ENCODE measurements around the gene OCRL.
"Not testable (repeated sequence)": the region's sequence is repeated elsewhere in the genome, so short reads cannot be mapped to it uniquely, and the experiment has no call there.

The OCRL gene

DNA sequence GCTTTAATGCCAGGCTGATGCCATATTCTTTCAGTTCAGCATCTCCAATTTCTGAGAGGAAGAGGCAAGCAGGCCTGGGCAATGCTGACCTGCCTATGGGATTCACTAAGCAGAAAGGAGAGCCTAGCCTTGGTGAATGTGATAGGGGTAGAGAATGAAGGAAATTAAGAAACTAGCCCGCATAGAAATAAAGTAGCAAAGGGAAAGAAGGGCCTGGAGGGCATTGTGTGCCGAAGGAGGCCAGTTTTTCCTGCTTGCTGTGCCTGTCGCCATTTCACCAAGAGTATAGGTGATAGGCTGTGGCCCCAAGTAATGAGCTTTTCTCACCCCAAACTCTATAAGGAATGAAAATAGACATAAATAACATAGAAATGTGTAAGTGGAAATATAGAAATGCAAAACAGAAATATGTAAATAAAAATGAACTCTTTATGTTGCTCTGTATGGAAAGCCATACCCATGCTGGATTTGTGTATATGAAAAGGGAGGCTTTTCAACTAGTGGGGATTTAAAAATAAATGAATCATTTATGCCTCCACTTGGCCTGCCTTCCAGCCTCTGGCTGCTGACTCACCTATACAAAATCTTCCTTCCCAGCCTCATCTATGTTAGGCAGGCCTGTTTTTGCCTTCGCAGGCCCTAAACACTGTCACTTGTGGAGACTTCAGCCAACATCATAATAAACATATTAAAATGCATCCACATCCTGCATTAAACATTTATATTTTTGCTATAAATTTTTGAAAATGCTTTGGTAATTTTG lies 5.1 kb upstream of the OCRL start:
- no peak for DNase-seq (ENCODE audit: low read depth)

GRCh38 chrX:129540722-129541184 lies 694 bp downstream of the OCRL start:
- DNase-seq (ENCODE audit: low read depth): no peak

- no peak for DNase-seq (ENCODE audit: low read depth)
These were observed 4.7 kb downstream of the OCRL start for GRCh38 chrX:129544780-129545179.

GRCh38 chrX:129545408-129545807 lies 5.3 kb downstream of the OCRL start:
- DNase-seq (ENCODE audit: low read depth): no peak

GRCh38 chrX:129549124-129549523 lies 9.1 kb downstream of the OCRL start:
- DNase-seq (ENCODE audit: low read depth): no peak

DNA sequence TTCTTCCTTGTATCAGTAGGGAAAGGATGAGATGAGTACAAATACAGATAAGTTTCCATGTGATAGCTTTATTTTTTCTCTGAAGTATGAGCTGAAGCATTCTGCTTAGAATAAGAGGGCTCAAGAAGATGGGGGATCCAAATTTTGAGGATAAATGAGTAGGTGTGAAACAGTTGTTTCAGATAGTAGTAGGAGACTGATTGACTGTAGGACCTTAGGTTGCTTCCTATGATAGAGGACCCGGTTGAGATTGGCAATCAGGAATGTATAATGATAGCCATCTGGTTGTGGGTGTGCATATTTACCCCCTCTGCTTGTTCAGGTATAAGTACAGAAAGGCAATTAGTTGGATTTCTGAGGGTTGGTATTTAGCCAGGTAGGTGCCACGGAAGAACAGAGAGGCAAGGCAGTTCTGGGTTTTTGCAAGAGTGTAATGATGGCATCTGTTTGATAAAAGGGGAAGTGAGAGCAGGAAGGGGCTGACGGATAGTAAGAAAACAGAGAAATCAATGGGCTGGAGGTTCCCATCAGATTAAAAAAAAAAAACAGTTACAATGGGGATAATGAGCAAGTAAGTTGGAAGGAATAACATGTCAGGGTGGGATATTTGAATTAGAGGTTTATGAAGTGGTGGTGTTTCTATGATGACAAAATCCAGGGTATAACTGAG lies 13.7 kb downstream of the OCRL start:
- no peak for DNase-seq (ENCODE audit: low read depth)

GRCh38 chrX:129554816-129555215 lies 14.8 kb downstream of the OCRL start:
- DNase-seq (ENCODE audit: low read depth): not testable (repeated sequence)

- no peak for DNase-seq (ENCODE audit: low read depth)
These were observed 16.8 kb downstream of the OCRL start for GRCh38 chrX:129556806-129557315.

GRCh38 chrX:129557844-129558480 lies 17.9 kb downstream of the OCRL start:
- no peak for DNase-seq (ENCODE audit: low read depth)

- no peak for DNase-seq (ENCODE audit: low read depth)
These were observed 19.7 kb downstream of the OCRL start for GRCh38 chrX:129559783-129560182.

DNA sequence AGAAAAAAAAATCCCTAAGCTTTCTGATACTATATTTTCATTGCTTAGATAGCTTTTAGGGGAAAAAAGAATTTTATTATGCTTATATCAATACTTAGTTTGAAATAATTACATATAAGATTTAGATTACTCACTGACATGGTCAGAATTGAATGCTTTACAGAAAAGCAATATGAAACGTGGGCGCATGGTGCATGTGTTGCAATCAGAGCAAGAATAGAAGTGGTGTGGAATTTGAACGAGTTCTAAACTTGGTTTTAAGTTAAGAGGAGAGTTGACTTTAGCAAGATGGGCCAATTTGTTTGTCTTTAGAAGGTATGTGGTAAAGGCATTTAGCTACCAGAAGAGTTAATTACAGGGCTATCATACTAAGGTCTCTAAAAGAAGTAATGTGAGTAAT lies 21.4 kb downstream of the OCRL start:
- no peak for DNase-seq (ENCODE audit: low read depth)

- DNase-seq (ENCODE audit: low read depth): not testable (repeated sequence)
These were observed 24.3 kb downstream of the OCRL start for GRCh38 chrX:129564345-129564744.

DNA sequence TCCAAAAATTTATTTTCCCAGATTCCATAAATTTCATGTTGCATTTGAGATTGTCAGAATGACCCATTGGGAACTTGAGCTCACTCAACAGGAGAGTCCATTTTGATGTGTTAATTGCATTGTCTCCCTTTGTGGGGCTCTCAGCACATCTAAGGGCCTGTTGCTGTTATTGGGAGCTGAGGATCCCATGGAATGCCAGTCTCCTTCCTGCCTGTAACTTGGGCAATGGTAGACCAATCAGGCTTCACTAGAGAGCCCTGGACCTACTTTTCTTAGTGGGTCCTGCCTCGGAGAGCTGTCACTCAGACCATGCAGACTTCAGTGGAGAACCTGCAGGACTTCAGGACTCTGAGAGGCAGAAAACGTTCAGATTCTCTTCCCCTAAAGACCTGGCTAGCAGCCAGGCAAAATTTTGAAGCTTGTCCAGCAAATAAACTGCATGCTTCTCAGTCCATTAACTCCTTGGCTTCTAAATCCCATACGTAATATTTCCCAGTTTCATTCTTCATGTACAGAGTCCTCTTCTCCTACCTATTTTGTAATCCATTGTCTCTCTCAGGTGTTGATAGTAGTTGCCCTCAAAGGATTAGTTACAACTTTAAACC lies 25.1 kb downstream of the OCRL start:
- no peak for DNase-seq (ENCODE audit: low read depth)

DNA sequence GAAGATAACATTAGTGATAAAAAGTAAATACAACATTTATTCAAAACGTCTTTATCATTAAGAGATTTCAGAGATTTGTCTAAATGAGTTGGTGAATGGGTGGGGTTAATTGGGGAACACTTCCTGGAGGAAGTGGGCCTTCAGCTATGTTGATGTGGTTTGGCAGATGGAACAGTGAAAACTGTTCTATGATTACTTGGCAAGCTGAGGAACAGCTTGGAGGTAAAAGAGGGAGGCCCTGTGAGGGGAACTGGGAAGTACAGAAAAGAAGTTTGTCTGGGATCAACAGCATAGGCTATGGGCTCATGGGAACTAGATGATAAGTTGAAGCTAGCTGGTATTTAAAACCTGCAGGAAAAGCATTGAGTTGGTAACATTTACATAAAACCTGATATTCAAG lies 26.0 kb downstream of the OCRL start:
- no peak for DNase-seq (ENCODE audit: low read depth)

- no peak for DNase-seq (ENCODE audit: low read depth)
These were observed 28.3 kb downstream of the OCRL start for GRCh38 chrX:129568349-129568748.

DNA sequence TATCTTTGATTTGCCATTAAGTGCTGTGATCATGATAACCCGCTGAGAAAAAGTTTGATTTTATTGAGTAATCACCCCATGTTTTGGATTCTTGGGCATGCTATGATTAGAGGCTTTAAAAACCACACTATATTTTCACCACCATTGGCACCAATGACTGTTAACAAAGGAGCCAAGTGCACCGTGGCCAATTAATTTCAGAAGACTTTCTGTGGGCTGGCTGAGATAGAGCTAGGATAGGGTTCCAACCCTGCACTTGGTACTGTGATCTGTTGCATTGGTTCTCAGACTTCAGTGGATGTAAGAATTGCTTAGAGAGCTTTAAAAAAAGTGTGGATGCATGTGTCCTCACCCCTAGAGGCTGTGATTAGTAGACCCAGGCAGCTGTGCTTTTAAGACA lies 32.4 kb downstream of the OCRL start:
- DNase-seq (ENCODE audit: low read depth): no peak

DNA sequence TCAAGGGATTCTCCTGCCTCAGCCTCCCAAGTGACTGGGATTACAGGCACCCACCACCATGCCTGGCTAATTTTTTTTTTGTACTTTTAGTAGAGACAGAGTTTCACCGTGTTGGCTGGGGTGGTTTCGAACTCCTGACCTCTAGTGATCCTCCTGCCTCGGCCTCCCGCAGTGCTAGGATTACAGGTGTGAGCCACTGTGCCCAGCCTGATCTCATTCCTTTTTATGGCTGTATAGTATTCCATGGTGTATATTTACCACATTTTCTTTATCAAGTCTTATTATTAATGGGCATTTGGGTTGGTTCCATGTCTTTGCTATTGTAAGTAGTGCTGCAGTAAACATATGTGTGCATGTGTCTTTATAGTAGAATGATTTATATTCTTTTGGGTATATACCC lies 33.6 kb downstream of the OCRL start:
- DNase-seq (ENCODE audit: low read depth): not testable (repeated sequence)

DNA sequence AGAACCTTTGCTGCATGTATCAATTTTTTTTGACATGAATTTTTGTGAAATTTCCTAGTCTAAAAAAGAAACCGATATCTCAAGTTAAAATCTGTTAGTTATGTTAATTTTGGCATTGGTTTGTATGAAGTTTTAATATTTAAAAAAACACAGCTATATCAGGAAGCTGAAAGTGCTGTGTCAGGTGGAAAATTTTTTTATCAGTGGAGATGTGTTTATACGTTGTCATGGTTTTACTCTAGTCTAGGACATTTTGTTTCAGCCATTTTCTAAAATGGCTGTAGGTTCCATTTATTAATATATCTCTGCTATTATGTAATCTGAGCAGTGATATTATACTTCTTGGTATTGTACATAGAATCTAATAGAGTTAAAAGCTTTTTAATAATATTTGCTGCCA lies 34.2 kb downstream of the OCRL start:
- DNase-seq (ENCODE audit: low read depth): no peak

GRCh38 chrX:129576539-129576938 lies 36.5 kb downstream of the OCRL start:
- DNase-seq (ENCODE audit: low read depth): no peak

DNA sequence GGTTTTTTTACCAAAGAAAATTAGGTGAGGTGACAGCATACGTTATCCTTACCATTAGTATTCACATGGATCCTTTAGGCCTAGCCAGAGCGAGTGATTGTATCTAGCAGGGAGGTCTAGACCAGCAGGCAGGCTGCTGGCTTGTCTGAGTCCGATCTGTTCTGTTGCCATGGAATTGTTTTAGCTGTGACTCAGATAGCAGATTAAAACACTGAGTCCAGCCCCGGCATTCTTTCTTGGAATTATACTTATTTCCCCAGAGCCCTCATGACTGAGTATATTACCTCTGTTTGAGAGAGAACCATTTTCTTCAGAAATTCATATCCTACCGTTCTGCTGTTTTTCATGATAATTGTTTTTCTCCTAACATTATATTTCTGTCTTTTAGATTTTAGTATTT lies 37.4 kb downstream of the OCRL start:
- DNase-seq (ENCODE audit: low read depth): no peak

DNA sequence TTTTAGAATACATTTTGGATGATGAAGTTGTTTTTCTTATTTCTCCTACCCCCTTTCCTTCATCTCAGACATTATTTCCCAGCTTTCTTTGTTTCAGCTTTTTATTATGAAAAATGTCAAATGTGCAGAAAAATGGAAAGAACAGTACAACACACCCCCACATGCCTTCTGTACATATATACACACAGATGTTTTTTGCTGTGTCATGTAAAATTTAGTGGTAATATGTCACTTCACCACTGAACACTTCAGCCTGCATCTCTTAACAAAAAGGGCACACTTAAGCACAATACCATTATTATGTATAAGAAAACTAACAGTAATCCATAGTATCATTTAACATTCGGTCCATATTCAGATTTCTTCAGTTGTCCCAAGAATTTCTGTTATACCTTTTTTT lies 37.8 kb downstream of the OCRL start:
- no peak for DNase-seq (ENCODE audit: low read depth)

GRCh38 chrX:129581904-129582303 lies 41.8 kb downstream of the OCRL start:
- no peak for DNase-seq (ENCODE audit: low read depth)

- DNase-seq (ENCODE audit: low read depth): no peak
These were observed 45.1 kb downstream of the OCRL start for GRCh38 chrX:129585167-129585566.
